GM23248 (cell line): ENCODE measurements around the gene RBPMS2. TPM values are rescaled to one million over a fixed set of nuclear protein-coding genes. Genes with fewer than 3 reads are reported as not detected.

Source experiments
- DNase-seq: peaks from one replicate; pipeline ENCODE4 v3.0.0-alpha.2; 2015
- H2AFZ ChIP-seq: fragments of 200-600 bp; sonication (generic); 2 replicates; pipeline ENCODE4 v1.6.1; 2016; ENCODE audit warnings: antibody characterized with exemption
- H3F3A ChIP-seq: fragments of 200-600 bp; sonication (generic); 2 replicates; pipeline ENCODE4 v1.6.1; 2016; ENCODE audit warnings: mild to moderate bottlenecking, antibody characterized with exemption, mixed run types; ENCODE audit not compliant: insufficient read depth
- H3K27ac ChIP-seq: fragments of 200-600 bp; sonication (generic); 2 replicates; pipeline ENCODE4 v1.5.1; 2016; ENCODE audit warnings: mild to moderate bottlenecking
- H3K27me3 ChIP-seq: fragments of 200-600 bp; sonication (generic); replicated peaks from 2 replicates; pipeline ENCODE4 v1.6.1; 2016; ENCODE audit warnings: mild to moderate bottlenecking; ENCODE audit not compliant: insufficient read depth
- H3K36me3 ChIP-seq: fragments of 200-600 bp; sonication (generic); 2 replicates; pipeline ENCODE4 v1.6.1; 2016; ENCODE audit warnings: low read depth, mild to moderate bottlenecking
- H3K4me1 ChIP-seq: fragments of 200-600 bp; sonication (generic); 2 replicates; pipeline ENCODE4 v1.6.1; 2016; ENCODE audit warnings: mild to moderate bottlenecking; ENCODE audit not compliant: insufficient read depth
- H3K4me2 ChIP-seq: fragments of 200-600 bp; sonication (generic); one replicate; pipeline ENCODE4 v1.6.1; 2016; ENCODE audit warnings: mild to moderate bottlenecking; ENCODE audit not compliant: unreplicated experiment
- H3K4me3 ChIP-seq: fragments of 200-600 bp; sonication (generic); 2 replicates; pipeline ENCODE4 v1.5.1; 2016; ENCODE audit warnings: mild to moderate bottlenecking
- H3K79me2 ChIP-seq: fragments of 200-600 bp; sonication (generic); 2 replicates; pipeline ENCODE4 v1.6.1; 2016; ENCODE audit warnings: mild to moderate bottlenecking; ENCODE audit not compliant: insufficient read depth
- H3K9ac ChIP-seq: fragments of 200-600 bp; sonication (generic); 2 replicates; pipeline ENCODE4 v1.6.1; 2016; ENCODE audit warnings: mild to moderate bottlenecking
- H3K9me2 ChIP-seq: fragments of 200-600 bp; sonication (generic); 2 replicates; pipeline ENCODE4 v1.6.1; 2016; ENCODE audit warnings: mixed run types, mild to moderate bottlenecking, moderate library complexity; ENCODE audit not compliant: insufficient read depth
- H3K9me3 ChIP-seq: fragments of 200-600 bp; sonication (generic); one replicate; pipeline ENCODE4 v1.6.1; 2017; ENCODE audit warnings: low read depth
- H4K20me1 ChIP-seq: fragments of 200-600 bp; sonication (generic); 2 replicates; pipeline ENCODE4 v1.6.0; 2016; ENCODE audit not compliant: insufficient read depth
- EZH2 ChIP-seq: fragments of 200-600 bp; sonication (generic); IDR thresholded peaks from 2 replicates; pipeline ENCODE4 v1.6.1; 2018; ENCODE audit warnings: antibody characterized with exemption, mild to moderate bottlenecking; ENCODE audit not compliant: insufficient read depth, poor library complexity, severe bottlenecking
- EZH2phosphoT487 ChIP-seq: fragments of 200-600 bp; sonication (generic); IDR thresholded peaks from 2 replicates; pipeline ENCODE4 v1.6.1; 2018; ENCODE audit warnings: antibody characterized with exemption, moderate library complexity, mild to moderate bottlenecking, low read depth; ENCODE audit not compliant: insufficient read depth
- WGBS, 2 experiments: methylation state at CpG; one replicate each; pipeline ENCODE4 v1.1.6; 2015 to 2017; ENCODE audit warnings: low lambda C conversion rate in 2 of 2, low coverage in 1 of 2; ENCODE audit errors: missing lambda C conversion rate in 2 of 2; 5-methylcytosine and 5-hydroxymethylcytosine counted together
- in situ Hi-C: fragments of 300-500 bp; cut with MboI; formaldehyde crosslinking; loops from 2 replicates; pipeline ENCODE4 v1.15.0; 2020
- polyA plus RNA-seq: library from polyadenylated mRNA; unstranded; fragments of >200 nt; fragmentation: Nextera tagmentation; extraction: Ambion mirVana; gene quantifications from 2 replicates; pipeline ENCODE4 v1.2.1, GENCODE V29; 2016
- total RNA-seq: library from RNA; depleted of rRNA; stranded (reverse); fragments of >200 nt; shearing (Covaris generic); gene quantifications from 2 replicates; pipeline ENCODE4 v1.2.3, GENCODE V29; 2014

RBPMS2 gene
- total and polyA plus RNA-seq, 2 experiments from 2014 or later: 0.71 TPM; not detected in 1

- WGBS, 2 experiments: 73 to 79% methylated on average over 8 of the region's 8 CpGs
- Histone ChIP-seq H3K9me2 (no peaks in the 10 kb centered on the region), H3K4me3 (no peak overlapping the region), H3F3A (no peaks in the 10 kb centered on the region), H3K27ac (no peak overlapping the region), H3K4me1 (no peaks in the 10 kb centered on the region), H3K79me2 (no peaks in the 10 kb centered on the region), H4K20me1 (no peaks in the 10 kb centered on the region), H2AFZ (no peak overlapping the region), H3K9ac (no peak overlapping the region), H3K27me3 (peaks cover 4% of the 10 kb centered on the region; the same call in 1 of the 2 replicates), H3K36me3 (no peaks in the 10 kb centered on the region), H3K9me3 (no peaks in the 10 kb centered on the region), H3K4me2 (no peak overlapping the region)
- TF ChIP-seq EZH2 (no peak), EZH2phosphoT487 (no peak)
- in situ Hi-C loops: no loop called here
- no peak for DNase-seq
These were observed 5.3 kb upstream of the RBPMS2 start for GRCh38 chr15:64780600-64781156.

- in situ Hi-C loops: no loop called here
- Histone ChIP-seq H3F3A (no peaks in the 10 kb centered on the region), H3K27me3 (peaks cover 4% of the 10 kb centered on the region; the same call in 1 of the 2 replicates), H3K27ac (no peak overlapping the region), H3K36me3 (no peaks in the 10 kb centered on the region), H3K4me1 (no peaks in the 10 kb centered on the region), H3K79me2 (no peaks in the 10 kb centered on the region), H4K20me1 (no peaks in the 10 kb centered on the region), H3K9me3 (no peaks in the 10 kb centered on the region), H3K4me2 (no peak overlapping the region), H2AFZ (no peak overlapping the region), H3K9ac (no peak overlapping the region), H3K9me2 (no peaks in the 10 kb centered on the region), H3K4me3 (no peak overlapping the region)
- TF ChIP-seq EZH2phosphoT487 (no peak), EZH2 (no peak)
- 93 to 95% methylated on average over 1 of the region's 1 CpG for WGBS, 2 experiments
- DNase-seq: no peak
These were observed 4.2 kb upstream of the RBPMS2 start for GRCh38 chr15:64779630-64780029.

GRCh38 chr15:64779024-64779423 is 3.6 kb upstream of the RBPMS2 start:
- Histone ChIP-seq H2AFZ (no peak overlapping the region), H3K27ac (no peak overlapping the region), H3F3A (no peaks in the 10 kb centered on the region), H3K4me2 (no peak overlapping the region), H3K9me3 (no peaks in the 10 kb centered on the region), H4K20me1 (no peaks in the 10 kb centered on the region), H3K4me1 (no peaks in the 10 kb centered on the region), H3K4me3 (no peak overlapping the region), H3K27me3 (peaks cover 4% of the 10 kb centered on the region; the same call in 1 of the 2 replicates), H3K9ac (no peak overlapping the region), H3K9me2 (no peaks in the 10 kb centered on the region), H3K36me3 (no peaks in the 10 kb centered on the region), H3K79me2 (no peaks in the 10 kb centered on the region)
- DNase-seq: no peak
- in situ Hi-C loops: no loop called here
- TF ChIP-seq EZH2phosphoT487: no peak
- TF ChIP-seq EZH2: no peak
- WGBS, 2 experiments: 27 to 44% methylated on average over 2 of the region's 2 CpGs

DNA sequence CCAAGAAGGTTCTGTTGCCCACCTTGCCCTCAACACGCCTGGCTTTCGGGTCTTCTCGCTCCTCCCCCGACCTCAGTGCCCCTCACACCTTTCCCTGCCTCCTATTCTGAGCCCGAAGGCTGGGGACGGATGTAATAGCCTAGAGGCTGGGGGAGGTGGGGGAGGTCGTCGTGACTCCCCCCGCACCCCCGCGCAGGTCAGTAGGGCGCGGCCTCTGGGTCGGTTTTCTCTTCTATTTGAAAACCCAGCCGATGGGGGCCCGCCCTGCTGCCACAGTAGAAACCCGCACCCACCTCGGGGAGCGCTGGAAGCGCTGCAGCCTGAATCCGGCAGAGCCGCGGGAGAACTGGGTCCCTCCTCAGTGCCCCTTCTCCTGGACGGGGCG is 1.0 kb upstream of the RBPMS2 start:
- Histone ChIP-seq H3K27ac (no peak overlapping the region), H3F3A (no peaks in the 10 kb centered on the region), H3K27me3 (peaks cover 4% of the 10 kb centered on the region; the same call in 1 of the 2 replicates), H3K4me2 (no peak overlapping the region), H2AFZ (no peak overlapping the region; the same call in 1 of the 2 replicates), H3K4me3 (no peak overlapping the region; the same call in 1 of the 2 replicates), H3K9me3 (no peaks in the 10 kb centered on the region), H3K79me2 (no peaks in the 10 kb centered on the region), H3K9me2 (no peaks in the 10 kb centered on the region), H3K36me3 (no peaks in the 10 kb centered on the region), H3K9ac (no peak overlapping the region), H3K4me1 (no peaks in the 10 kb centered on the region), H4K20me1 (no peaks in the 10 kb centered on the region)
- in situ Hi-C loops: no loop called here
- 64 to 65% methylated on average over 23 to 25 of the region's 25 CpGs for WGBS, 2 experiments
- no peak for TF ChIP-seq EZH2phosphoT487
- no peak for TF ChIP-seq EZH2
- DNase-seq: no peak
